8988T (cell line): ENCODE data around the gene TRPM3.
"Not testable (repeated sequence)": the region's sequence is repeated elsewhere in the genome, so short reads cannot be mapped to it uniquely, and the experiment has no call there.

ENCODE experiments used
- DNase-seq: peaks from one replicate; pipeline ENCODE4 v3.0.0; 2011

The TRPM3 gene

DNA sequence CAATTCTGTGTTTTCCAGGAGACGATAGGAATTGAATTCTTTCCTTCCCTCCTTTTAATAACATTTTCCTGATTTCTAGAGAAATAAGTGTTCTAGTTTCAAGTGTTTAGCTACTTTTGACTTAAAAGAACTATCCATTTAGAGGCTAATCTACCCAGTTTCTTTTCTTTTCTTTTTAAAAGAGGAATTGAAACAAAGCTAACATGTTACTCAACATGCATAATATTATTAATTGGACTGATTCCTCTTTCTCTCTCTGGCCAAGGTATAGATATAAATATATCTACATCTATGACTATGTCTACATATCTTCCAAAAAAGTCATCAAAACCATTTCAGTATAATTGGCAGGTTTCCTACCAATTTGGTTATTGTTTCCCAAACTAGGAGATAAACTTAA, 309.8 kb downstream of the TRPM3 start:
- DNase-seq = no peak

DNA sequence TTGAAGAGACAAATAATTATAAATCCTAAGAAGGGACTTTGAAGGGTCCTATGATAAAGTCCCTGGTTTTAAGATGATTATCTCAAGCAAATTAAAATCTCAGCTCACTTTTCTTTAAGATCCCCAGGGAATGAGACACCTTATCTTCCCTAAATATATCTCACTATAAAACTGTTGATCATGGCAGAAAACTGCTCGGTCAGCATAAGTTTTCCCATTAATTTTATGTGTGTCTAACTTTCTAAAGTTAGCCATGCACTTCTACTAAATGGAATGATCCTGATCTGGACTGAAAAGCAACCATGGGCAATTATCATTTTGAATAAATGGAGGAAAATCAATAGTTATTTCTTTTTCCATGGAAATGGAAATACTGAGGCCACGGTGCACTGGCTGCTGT, 314.5 kb downstream of the TRPM3 start:
- no peak for DNase-seq

DNA sequence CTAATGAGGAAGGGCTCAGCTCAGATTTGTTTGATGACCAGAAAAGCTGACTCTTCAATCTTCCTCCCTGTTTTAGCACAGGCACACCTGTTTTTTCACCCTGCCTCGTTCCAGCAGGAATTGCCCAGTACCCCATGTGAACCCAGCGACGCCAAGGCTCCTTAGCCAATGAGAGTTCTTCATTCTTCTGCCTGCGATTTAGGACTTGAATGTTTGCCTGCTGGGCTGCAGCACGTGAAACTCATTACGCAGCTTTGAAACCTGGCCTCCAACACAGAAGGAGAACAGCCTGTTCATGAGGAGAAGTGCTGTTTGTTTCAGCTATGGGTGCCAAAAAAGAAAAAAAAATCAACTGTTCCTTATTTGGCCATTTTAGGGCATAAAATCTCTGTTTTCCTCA, 315.5 kb downstream of the TRPM3 start:
- DNase-seq = no peak

DNA sequence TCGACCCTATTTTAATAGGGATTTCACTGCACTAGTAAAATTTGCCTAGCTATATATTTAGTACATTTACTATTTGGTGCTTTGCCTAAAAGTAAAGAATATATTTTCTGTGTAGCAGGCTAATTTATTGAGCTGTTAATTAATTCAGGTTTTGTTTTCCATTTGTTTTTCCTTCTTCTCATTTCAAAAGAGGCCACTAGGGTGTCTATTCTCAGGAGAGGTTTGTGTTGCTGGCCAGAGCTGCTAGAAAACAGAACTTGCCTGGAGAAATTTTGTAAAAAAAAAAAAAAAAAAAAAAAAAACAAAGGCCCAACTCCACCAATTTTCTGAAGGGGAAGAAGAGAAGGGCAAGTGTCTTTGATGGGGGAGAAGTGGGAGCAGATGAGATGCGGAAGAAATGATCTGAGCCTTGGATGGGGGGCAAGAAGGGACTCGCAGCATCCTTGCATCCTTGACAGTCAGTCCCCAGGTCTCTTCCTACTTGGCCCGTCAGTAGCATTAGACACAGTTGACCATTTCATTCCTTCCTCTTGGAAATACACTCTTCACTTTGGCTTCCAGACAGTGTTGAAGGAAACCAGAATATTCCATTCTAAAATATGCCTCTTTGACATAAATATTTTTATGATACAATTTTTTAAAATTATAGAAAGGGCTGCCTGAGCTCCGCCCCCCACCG, 318.5 kb downstream of the TRPM3 start:
- no peak for DNase-seq

DNA sequence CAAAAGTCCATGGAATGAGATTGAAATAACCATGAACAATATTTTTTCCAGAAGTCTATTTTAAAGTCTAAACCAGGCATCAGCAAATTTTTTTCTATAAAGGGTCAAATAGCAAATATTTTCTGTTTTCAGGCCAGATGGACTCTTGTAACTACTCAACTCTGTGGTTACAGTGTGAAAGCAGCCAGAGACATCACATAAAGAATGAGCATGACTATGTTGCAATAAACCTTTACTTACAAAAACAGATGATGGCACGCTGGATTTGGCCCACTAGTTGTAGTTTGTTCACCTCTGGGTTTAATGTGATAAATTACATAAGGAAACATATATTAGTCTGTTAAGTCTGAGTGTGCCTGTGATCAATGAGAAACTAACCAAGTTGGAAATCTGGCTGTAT, 319.2 kb downstream of the TRPM3 start:
- DNase-seq = no peak

DNA sequence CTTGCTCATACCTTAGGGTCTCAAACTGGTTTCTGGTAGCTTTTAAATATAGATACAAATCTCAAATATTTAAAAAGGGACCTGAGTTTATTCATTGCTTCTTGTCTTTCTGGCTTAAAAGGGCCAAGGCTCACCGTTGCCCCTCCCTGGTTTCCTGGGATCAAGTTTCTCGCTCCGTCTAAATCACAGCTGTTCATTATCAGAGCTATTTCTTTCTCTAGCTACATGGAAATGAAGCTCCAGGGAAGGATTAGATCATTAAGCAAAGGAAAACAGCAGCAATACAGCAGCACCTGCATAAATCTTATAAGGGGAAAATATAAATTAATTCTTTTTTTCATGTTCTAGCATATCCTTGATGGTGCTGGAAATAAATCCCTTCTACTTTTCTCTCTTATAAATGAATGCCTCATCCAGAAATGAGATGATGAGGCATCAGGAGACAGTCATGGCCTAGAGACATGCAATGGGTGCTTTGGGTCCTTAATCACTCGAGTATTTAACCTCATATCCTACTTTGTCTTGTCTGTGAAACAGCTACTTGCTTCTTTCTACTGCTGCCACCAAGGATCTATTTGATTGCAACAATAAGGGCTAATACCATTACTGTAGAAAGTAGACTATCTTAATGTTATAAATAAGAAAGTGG, 320.1 kb downstream of the TRPM3 start:
- DNase-seq = no peak

DNA sequence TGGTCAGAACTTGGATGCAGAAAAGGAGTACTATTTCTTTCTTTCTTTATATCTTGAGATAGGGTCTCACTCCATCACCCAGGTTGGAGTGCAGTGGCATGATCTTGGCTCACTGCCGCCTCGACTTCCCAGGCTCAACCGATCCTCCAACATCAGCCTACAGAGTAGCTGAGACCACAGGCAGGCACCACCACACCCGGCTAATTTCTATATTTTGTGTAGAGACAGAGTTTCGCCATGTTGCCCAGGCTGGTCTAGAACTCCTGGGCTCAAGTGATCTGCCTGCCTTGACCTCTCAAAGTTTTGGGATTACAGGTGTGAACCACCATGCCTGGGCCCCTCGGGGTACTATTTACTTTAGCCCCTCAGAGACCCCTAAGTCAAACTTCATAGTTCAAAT, 323.4 kb downstream of the TRPM3 start:
- DNase-seq = no peak

DNA sequence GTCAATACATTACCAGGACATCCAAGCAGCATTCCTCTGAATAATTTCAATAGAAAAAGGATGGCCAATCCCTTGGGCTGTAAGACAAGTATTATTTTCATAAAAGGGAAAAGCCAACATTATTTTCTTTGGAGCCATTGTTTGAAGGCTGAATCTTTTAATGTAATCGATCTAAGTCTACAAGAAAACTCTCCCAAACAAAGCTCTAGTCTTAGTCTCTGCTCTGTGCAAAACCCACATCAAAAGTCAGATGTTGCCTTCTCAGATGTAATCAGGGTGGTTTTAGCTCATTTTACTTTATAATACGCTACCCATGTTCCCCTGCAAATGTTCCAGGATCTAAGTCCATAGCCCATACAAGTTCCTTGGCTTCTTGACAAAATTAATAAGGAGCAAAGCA, 325.6 kb downstream of the TRPM3 start:
- DNase-seq = no peak

DNA sequence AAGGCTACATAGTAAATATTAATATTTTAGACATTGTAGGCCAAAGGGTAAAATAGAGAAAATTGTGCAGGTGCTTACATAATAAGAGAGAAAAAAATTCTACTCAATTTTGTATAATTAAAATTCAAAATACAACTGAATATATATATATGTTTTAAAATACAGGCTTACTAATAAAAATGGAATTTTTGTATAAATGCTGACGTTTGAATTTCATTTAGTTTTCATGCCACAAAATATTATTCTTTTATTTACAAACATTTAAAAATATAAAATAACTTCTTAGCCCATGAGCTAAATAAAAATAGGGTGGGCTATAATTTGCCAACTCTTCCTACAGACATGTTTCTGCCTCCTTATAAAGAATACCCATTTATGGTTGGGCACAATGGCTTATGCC, 328.6 kb downstream of the TRPM3 start:
- DNase-seq = no peak

DNA sequence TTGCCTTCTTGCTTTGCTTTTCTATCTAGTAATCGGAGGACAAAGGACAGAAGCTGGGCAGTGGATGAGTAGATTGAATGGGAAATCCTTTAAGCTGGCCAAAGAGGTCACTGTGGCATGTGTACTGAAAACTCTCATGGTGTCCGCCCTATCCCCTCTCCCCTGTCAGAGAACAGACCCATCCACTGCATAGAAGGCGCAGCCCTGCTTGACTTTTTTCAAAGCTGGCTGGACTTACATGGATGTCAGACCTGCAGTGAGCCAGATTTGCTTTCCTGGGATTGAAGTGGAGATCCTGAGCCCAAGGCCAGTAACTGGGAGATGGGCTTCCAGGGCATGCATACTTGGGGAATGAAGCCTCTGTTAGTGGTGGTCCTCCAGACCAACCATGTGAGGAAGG, 329.5 kb downstream of the TRPM3 start:
- no peak for DNase-seq

DNA sequence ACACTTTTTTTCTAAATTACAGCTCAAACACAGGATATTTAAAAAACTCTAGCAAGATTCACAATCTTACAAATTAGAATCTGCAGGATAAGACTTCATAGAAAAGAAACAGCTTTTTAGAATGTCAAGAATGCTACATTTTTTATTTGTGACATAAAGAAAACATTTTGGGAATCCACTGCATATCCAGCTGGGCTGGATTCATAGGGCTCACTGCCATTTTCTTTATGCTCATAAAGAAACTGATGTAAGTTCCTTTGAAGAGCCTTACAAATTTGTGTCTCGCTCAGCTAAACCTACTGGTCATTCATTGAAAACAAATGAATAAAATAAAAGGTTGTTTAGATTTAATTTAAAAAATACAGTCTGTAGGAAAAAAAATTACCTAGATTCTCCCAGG, 332.3 kb downstream of the TRPM3 start:
- no peak for DNase-seq

DNA sequence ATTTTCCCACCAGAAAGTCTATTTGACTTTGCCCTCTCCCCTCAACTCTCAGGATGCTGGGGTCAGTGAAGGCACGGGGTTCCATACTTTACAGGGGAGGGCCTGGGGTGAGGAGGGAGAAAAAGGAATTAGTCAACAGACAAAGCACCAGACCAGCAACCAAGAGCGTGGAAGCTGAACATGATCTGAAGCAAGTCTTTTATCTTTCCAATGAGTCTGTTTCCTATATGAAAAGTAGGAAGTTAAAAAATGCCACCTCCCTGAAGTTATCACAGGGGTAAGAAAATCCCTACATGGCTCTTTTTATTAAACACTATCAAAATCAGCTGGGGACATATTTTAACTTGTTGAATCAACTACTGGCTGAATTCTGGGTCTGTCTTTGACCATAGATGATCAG, 337.0 kb downstream of the TRPM3 start:
- DNase-seq = no peak

DNA sequence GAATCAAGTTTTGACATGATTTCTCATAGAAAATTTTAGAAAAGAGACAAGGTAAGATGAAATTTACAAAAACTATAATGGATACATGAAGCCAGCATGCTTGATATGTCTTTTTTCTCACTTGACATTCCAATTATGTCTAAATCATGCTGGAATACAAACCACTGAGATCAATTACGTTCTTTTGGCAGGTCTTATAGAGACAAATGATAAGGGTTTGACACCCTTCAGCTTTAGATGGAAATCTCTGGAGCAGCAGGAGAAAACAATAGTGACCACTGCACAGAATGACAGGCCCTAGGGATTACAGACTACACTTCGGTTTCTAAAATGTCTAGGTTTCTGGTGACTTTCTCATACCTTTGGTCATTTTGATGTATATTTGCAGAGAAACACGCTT, 342.9 kb downstream of the TRPM3 start:
- no peak for DNase-seq

DNA sequence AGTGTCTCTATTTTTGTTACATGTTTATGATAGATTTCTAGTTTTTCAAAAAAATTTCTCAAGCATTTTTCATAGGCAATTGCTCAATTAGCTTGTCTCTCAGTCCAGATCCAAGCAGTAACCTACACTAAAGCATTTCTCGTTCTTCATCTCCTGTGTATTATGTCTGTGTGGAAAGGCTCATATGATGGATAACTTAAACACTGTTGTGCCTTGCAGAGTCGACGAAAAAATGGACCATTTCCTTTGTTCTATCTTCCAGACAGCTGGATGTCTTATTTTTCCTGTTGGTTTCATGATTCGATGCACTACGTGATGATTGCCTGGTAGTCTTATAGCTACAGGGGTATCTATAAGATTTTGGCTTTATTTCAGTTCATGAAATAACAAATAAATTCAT, 347.8 kb downstream of the TRPM3 start:
- DNase-seq = no peak

DNA sequence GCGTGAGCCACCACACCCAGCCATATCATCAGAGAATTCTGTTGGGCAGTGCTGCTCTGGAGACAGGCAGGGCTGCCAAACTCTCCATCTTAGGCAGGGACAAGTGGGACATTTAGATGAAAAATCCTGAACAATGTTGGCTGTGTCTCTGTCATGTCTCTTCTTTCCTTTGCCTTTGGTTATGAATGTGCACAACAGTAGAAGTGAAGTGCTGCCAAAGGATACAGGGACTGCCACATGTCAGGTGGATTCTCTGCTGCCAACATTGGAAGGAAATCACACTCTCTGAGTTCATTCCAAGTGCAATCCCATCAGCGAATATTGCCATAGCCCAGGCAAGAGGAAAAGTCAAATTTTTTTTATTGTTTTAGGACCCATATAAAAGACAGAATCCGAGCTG, 348.8 kb downstream of the TRPM3 start:
- no peak for DNase-seq

DNA sequence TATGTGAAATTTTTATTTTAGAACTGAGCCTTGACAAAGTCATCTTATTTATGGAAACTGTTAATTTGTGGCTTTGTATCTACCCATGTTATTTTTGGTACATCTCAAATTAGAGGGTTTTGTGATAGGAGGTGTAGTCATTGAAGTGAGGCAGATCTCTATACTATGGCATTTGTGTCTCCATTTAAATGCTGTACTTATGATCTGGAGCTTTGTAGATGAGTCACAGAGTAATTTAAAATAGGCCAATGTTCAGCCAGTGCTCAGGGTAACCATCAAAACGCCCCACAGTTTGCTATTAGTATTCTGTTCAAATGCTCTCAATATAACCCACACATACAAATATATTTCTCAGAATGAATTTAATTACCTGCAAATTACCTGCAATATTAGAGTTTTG, 355.5 kb downstream of the TRPM3 start:
- DNase-seq = no peak

DNA sequence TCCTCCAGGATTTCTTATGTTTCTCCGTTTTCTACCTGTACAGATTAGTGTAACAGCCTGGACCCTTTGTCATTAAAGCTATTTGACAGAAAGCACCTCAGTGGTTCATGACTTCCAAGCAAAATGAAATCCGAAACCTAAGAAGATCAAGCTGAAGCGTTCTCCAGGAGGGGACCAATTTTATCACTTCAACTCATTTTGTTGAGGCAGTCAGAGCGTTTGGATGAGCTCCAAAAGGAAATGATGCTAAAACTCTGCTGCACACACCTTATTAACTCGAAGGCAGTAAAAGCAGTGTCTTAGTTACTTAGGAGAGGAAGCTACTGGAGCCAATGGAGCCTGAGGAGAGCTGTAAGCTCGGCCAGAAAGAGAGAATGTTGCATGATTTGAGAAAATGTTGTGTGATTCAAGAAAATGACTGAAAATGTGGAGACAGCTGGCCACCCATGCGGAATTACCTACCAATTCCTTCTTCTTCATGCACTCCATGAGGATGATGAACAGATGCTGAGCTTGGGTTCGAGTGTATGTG, 360.2 kb downstream of the TRPM3 start:
- no peak for DNase-seq

DNA sequence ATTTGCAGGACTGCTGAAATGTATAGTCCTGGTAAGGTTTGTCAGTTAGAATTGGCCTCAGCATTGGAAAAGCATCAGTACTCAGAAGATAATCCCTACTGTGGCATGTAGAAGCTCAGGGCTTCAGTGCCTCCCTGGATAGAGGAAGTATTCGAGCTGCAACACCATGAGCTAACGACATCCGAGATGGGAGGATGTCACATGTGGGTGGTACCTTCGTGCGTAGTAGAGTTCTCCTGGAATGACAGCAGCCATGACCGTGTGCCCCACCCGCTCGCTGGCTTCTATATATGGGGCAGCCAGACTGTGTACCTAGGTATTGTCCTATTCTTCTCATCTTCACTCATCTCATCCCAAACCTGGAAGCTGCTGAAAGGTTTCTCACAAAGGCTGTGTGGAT, 361.2 kb downstream of the TRPM3 start:
- DNase-seq = no peak

DNA sequence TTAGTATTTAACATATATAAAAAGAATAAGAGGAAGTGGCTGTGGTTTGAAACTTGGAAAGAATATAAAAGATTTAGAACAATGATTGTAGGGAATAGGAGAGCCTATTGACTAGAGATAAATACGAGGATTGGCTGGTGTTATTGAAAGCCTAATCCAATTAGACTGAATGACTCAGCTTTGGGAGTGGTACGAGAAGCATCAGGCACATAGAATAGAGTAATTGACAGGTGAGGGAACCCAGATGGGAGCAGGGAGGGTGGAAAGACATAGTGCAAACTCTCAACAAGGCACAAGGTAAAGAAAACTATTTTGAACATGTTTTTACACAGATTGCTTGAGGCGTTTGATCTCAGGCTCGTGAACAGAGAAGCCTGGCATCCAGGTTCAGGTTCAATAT, 368.1 kb downstream of the TRPM3 start:
- DNase-seq = no peak

DNA sequence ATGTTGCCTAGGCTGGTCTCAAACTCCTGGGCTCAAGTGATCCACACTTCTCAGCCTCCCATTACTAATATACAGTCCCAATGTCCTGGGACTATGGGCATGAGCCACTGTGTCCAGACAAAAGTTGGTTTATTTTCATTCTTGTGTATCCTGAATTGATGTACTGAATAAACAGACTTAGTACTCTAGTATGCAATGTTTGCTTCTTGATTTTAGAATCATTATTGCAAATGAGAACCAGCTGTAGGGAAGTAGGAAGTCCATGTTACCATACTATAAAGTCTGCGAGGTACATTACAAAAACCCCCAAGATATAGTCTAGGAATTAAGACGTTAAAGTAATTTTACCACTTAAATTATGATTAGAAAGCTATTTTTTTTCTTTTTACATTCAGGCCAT, 372.4 kb downstream of the TRPM3 start:
- DNase-seq = no peak

DNA sequence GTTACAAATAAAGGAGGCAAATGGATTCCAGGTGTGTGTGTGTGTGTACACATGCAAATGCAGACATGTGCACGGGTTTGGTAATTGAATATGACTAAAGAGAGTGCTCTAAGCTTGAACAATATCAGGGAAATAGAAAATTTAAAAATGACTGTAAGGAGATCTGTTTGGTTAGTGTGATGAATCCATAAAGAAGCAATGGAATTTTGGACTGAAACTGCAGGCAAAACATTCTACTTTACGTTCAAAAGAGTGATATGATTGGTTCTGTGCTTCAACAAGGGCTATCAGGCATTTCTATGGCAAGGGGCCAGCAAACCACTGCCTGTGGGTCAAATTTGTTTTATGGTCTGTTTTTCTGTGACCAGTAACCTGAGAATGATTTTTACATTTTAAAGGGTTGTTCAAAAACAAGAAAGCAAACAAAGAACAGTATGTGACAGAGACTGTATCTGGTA, 374.1 kb downstream of the TRPM3 start:
- DNase-seq = no peak

DNA sequence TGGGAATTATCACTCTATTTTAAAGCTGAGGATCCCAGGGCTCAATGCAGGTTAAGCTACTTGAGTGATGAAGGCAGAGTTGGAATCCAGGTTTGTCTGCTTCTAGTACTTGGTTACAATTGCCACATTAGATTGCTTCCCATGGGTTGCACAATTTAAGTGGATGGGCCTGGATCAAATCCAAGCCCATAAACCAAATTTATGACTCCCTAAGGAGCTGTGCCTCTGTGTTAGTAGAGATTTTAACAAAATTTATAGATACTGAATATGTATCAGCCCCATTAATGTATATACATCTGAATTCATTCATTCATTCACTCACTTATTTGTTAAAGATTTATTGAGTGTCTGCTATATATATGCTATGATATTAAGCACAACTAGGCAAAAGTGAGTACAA, 374.7 kb downstream of the TRPM3 start:
- DNase-seq = no peak

DNA sequence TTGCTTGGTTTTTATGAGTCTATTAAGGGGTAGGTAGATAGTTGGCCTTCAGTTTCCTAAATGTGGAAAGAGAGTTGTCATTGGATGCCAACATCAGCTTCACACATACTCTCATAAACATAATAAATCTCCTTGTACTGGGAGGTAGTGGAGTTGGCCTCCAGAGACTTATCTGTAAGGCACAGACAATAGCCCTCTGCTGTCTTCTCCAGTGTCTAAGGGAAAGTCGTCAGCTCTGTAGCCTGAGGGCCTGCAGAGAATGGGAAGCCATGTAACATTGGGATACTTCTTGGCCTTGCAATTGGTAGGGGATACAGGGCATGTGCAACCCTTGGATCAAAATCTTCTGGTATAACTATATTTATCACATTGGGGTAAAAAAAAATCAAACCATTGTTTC, 375.1 kb downstream of the TRPM3 start:
- DNase-seq = no peak

DNA sequence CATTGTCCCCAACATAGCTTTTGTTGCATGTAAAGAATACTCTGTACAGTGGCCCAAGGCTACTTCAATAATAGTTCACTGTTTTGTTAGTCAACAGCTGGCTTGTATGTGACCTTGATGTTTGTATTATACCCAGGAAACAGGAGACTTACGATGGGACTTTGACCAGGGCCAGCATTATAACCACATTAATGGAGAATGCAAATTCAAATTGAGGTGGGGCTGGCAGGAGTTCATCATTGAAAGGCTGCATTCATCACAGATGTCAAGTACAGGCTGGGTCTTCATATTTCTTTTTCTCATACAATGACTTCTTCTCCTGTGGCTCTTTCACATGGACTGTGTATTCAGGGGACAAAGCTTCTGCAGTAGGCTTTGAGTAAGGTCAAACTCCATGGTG, 396.6 kb downstream of the TRPM3 start:
- DNase-seq = not testable (repeated sequence)

DNA sequence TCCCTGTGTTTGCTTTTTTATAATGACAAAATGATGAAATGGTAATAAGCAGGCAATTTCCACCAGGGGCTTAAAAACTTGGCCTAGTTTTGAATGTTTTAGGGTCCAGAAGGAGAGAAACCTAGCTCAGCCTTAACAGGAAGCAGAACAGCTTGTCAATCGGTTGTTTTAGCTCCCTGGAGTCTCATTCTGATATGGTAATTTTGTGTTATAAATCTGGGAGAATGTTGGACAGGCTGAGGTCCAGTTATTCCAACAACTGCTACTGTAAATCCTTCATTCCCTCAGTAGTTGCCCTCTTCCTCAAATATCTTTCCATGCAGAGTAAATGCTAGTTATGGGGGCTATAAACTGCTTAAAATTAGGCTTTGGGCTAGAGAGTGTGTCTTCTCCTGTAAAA, 397.4 kb downstream of the TRPM3 start:
- not testable (repeated sequence) for DNase-seq
